ENCODE results near the gene JAML. TPM values are rescaled to one million over a fixed set of nuclear protein-coding genes. Genes with fewer than 3 reads are reported as not detected.
"Not testable (repeated sequence)": the region's sequence is repeated elsewhere in the genome, so short reads cannot be mapped to it uniquely, and the experiment has no call there.

Gene JAML
- total RNA-seq, 1 experiment from 2014 or later: not detected

- H3K4me3 Mint-ChIP-seq (ENCODE audit: unreplicated experiment): no peak overlapping the region
- no peak for DNase-seq (ENCODE audit: unreplicated experiment)
- no peaks in the 10 kb centered on the region for H3K9me3 Mint-ChIP-seq (ENCODE audit: unreplicated experiment)
- CTCF ChIA-PET: interaction anchor here (0.6 to 2.5 kb wide), 4 partner anchors 9 to 131 kb away, joined by 3 to 13 read pairs (median 4); no protein-coding TSS in a partner anchor
- no peak for TF ChIP-seq CTCF (IDR thresholded peaks at IDR 0.05; ENCODE audit: unreplicated experiment)
- POLR2A ChIA-PET: interaction anchor here (0.8 kb wide), 1 partner anchor 10 kb away, joined by 3 read pairs; no protein-coding TSS in a partner anchor
- peaks cover 34% of the 10 kb centered on the region for H3K27me3 Mint-ChIP-seq (ENCODE audit: insufficient read depth, unreplicated experiment)
- no peak overlapping the region for H3K27ac Mint-ChIP-seq (ENCODE audit: low read depth, unreplicated experiment)
- BruUV-seq (replicated peaks): no TSS peak
- intact Hi-C loops (cut with micrococcal nuclease): no loop called here
- H3K4me1 Mint-ChIP-seq (ENCODE audit: insufficient read depth, unreplicated experiment): no peaks in the 10 kb centered on the region
- no peaks in the 10 kb centered on the region for H3K36me3 Mint-ChIP-seq (ENCODE audit: insufficient read depth, unreplicated experiment)
These were observed 39.8 kb downstream of the JAML start for GRCh38 chr11:118184784-118185579.

GRCh38 chr11:118183691-118184090 is 41.1 kb downstream of the JAML start:
- H3K4me3 Mint-ChIP-seq (ENCODE audit: unreplicated experiment); BruUV-seq (replicated peaks); H3K9me3 Mint-ChIP-seq (ENCODE audit: unreplicated experiment); H3K36me3 Mint-ChIP-seq (ENCODE audit: insufficient read depth, unreplicated experiment); DNase-seq (ENCODE audit: unreplicated experiment); intact Hi-C loops (cut with micrococcal nuclease); H3K4me1 Mint-ChIP-seq (ENCODE audit: insufficient read depth, unreplicated experiment); POLR2A ChIA-PET; H3K27ac Mint-ChIP-seq (ENCODE audit: low read depth, unreplicated experiment): not testable (repeated sequence)
- peaks cover 22% of the 10 kb centered on the region for H3K27me3 Mint-ChIP-seq (ENCODE audit: insufficient read depth, unreplicated experiment)
- CTCF ChIA-PET: interaction anchor here (2.5 kb wide), 1 partner anchor 13 kb away, joined by 13 read pairs; no protein-coding TSS in a partner anchor

GRCh38 chr11:118180300-118180703 is 44.5 kb downstream of the JAML start:
- Mint-ChIP-seq H3K9me3 (ENCODE audit: unreplicated experiment) (no peaks in the 10 kb centered on the region), H3K27me3 (ENCODE audit: insufficient read depth, unreplicated experiment) (peaks cover 5% of the 10 kb centered on the region), H3K36me3 (ENCODE audit: insufficient read depth, unreplicated experiment) (no peaks in the 10 kb centered on the region), H3K4me3 (ENCODE audit: unreplicated experiment) (no peak overlapping the region), H3K27ac (ENCODE audit: low read depth, unreplicated experiment) (no peak overlapping the region), H3K4me1 (ENCODE audit: insufficient read depth, unreplicated experiment) (peaks cover 1% of the 10 kb centered on the region)
- POLR2A ChIA-PET: no interaction called here
- BruUV-seq (replicated peaks): no TSS peak
- CTCF ChIA-PET: interaction anchor here (0.7 to 3.9 kb wide), 4 partner anchors 9 to 700 kb away, joined by 3 to 39 read pairs (median 4); no protein-coding TSS in a partner anchor
- intact Hi-C loops (cut with micrococcal nuclease): no loop called here
- TF ChIP-seq CTCF (IDR thresholded peaks at IDR 0.05; ENCODE audit: unreplicated experiment): no peak
- no peak for DNase-seq (ENCODE audit: unreplicated experiment)

- no peaks in the 10 kb centered on the region for H3K36me3 Mint-ChIP-seq (ENCODE audit: insufficient read depth, unreplicated experiment)
- DNase-seq (ENCODE audit: unreplicated experiment): no peak
- H3K27me3 Mint-ChIP-seq (ENCODE audit: insufficient read depth, unreplicated experiment): no peaks in the 10 kb centered on the region
- BruUV-seq (replicated peaks): no TSS peak
- CTCF ChIA-PET: interaction anchor here (0.6 kb wide), 1 partner anchor 16 kb away, joined by 4 read pairs; no protein-coding TSS in a partner anchor
- POLR2A ChIA-PET: no interaction called here
- no peak for TF ChIP-seq CTCF (IDR thresholded peaks at IDR 0.05; ENCODE audit: unreplicated experiment)
- H3K27ac Mint-ChIP-seq (ENCODE audit: low read depth, unreplicated experiment): no peak overlapping the region
- H3K4me3 Mint-ChIP-seq (ENCODE audit: unreplicated experiment): no peak overlapping the region
- H3K4me1 Mint-ChIP-seq (ENCODE audit: insufficient read depth, unreplicated experiment): peaks cover 8% of the 10 kb centered on the region
- intact Hi-C loops (cut with micrococcal nuclease): loop anchor here (10.0 kb wide), 1 partner anchor 372 kb away; no protein-coding TSS in a partner anchor
- H3K9me3 Mint-ChIP-seq (ENCODE audit: unreplicated experiment): no peaks in the 10 kb centered on the region
These were observed 48.1 kb downstream of the JAML start for GRCh38 chr11:118176778-118177134.
